GM21528 (cell line): ENCODE measurements around the gene LMX1B.
"Not testable (repeated sequence)": the region's sequence is repeated elsewhere in the genome, so short reads cannot be mapped to it uniquely, and the experiment has no call there.

Source experiments
- ATAC-seq: cut with Tn5 transposase; IDR thresholded peaks from one replicate; pipeline ENCODE4 v1.9.1; 2021; ENCODE audit warnings: mild to moderate bottlenecking, moderate library complexity; ENCODE audit not compliant: unreplicated experiment, low FRiP score

LMX1B gene

DNA sequence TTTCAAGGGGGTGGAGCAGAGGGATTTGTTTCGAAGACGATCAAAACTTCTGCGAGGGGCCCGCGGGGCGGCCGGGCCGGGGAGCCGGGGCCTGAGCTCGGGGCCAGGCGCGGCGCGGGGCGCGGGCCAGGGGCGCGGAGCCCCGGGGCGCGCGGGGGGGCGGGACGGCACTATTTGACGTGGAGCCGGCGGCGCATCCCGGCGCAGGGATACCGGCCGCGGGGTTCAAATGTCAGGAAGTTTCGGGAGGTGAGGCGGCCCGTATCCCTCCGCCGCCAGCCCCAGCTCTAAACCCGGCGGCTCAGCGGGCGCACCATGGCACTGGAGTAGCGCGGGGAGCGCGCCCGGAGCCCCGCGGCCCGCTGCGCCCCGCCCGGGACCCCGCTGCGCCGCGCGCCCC lies at the start of gene LMX1B:
TSS of gene LMX1B (plus strand) at position 278 of the 400 bp plus-strand sequence. CDS start 522 bp downstream, outside the sequence.
- ATAC-seq = no peak

DNA sequence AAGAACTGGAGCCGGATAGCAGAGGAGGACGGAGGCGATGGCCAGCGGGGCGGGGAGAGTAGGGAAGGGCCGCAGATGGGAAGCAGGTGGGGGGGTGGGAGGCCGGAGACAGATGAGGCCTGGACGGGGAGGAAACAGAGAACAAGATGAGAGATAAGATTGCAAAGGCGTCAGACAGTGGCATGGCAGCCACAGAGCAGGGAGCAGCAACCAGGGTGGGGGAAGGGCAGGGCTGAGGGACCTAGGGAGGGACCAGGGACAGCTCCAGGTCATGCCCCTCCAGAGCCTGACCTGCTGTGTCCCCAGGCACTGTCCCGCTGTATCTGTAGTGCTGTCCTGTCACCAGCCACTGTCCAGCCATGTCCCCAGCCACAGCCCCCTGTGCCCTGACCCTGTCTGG lies 49.6 kb upstream of the LMX1B start:
- no peak for ATAC-seq

DNA sequence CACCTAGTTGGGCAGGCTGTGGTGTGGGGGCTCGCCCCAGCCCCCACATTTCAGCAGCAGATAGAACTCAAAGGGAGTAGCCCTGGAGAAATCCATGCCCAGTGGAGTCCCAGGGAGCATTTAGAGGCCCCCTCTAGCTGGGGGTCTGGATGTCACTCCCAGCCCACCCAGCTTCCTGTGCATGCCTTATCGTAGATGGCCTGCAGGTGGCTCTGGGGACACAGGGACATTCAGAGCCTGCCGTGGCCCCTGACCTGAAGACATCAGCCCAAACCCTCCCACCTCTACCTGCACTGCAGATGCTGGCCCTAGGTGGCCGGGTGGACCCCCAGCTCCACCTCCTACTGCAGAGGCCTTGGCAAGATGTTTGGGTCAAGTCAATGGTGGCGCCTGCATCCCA lies 49.0 kb upstream of the LMX1B start:
- no peak for ATAC-seq

GRCh38 chr9:126565336-126566128 lies 48.2 kb upstream of the LMX1B start:
- ATAC-seq = no peak

DNA sequence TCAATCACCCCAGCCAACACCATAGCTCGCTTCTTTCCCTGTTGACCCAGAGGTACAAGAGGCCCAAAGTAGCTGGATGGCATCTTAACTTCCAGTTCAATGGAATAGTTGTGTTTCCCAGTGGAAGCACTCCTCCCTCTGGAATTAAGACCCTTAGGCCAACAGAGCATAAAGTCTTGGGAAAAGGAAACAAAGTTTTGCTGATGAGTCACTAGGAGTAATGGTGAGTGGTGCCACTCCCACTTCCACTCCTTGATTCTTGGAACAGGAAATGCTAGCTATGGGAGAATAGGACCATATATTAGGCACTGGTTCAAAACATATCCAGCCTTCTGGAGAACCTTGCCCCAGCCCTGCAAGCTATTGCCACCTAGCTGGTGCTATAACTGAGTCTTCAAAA lies 44.7 kb upstream of the LMX1B start:
- no peak for ATAC-seq

DNA sequence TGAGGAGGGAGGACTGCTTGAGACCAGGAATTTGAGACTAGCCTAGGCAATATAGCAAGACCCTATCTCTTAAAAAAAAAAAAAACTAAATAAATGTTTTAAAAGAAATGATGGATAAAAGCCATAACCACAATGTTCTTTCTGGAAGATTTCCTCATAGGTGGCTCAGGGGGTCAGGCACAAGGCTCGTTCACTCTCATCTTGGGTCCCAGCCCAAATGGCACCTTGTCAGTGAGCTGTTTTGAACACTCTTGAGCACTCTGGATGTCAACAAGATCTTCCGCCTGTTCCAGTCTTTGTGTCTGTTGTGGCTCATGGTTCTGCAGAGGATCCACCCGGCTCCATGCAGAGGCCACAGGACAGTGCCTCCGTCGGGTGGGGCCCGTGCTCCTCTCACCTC lies 35.7 kb upstream of the LMX1B start:
- no peak for ATAC-seq

DNA sequence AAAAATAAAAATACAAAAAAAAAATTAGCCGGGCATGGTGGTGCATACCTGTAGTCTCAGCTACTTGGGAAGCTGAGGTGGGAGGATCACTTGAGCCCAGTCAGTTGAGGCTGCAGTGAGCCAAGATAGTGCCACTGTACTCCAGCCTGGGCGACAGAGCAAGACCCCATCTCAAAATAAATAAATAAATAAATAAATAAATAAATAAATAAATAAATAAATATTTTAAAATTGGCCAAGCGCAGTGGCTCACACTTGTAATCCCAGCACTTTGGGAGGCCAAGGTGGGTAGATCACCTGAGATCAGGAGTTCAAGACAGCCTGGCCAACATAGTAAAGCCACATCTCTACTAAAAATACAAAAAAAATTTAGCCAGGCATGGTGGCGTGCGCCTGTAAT lies 33.4 kb upstream of the LMX1B start:
- not testable (repeated sequence) for ATAC-seq

DNA sequence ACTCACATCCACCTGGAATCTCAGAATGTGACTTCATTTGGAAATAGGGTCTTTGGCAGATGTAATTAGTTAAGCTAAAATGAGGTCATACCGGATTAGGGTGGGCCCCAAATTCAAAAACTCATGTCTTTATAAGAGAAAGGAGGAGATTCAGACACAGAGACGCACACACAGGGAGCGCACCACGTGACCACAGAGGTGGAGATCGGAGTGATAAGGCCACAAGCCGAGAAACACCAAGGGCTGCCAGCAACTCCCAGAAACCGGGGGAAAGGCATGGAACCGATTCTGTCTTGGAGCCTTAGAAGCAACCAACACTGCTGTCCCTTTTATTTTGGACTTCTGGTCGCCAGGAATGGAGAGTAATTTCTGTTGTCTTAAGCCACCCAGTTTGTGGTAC lies 31.8 kb upstream of the LMX1B start:
- no peak for ATAC-seq

DNA sequence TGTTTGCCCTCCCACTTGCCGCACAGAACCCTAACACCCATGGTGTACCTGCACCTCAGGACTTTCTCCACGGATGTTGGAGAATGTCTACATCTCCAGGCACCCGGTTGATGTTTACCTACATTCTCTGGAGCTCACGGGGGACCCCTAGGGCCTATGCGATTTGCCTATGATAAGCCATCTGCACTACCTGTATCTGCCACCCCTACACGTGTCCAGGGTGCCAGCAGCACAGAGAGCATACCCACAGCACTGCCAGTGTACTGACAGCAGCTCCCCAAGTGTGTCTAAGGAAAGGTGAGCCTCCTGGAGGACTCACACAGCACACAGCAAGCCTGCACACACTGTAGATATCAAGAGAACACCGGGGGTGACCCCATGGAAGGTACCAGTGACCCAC lies 31.3 kb upstream of the LMX1B start:
- ATAC-seq = no peak

DNA sequence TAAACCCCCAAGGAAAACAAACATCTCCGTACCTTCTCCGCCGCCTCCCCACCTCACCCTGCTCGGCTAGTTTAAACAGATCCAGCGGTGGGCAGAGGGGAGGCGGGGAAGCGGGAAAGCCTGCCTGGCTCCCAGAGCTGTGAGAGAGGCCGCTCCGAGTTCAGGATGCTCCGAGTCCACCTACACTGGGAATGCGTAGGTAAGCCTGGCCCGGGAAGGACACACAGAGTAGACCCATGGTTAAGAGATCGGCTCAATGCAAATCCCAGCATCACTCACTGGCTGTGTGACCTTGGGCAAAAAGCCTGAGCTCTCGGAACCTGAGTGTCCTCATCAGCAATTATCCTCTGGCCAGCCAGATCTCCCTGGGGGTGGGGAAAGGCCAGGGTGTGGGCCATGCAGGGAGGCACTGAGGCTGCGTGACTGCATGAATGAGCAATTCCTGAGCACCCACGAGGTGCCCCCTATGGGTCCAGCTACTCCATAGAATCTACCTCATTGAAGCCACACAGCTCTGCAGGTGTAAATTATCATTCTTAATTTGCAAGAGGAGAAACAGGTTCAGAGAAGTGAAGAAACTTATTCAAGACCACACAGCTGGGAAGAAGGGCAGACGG lies 30.5 kb upstream of the LMX1B start:
- ATAC-seq = no peak

GRCh38 chr9:126584611-126585010 lies 29.1 kb upstream of the LMX1B start:
- no peak for ATAC-seq

DNA sequence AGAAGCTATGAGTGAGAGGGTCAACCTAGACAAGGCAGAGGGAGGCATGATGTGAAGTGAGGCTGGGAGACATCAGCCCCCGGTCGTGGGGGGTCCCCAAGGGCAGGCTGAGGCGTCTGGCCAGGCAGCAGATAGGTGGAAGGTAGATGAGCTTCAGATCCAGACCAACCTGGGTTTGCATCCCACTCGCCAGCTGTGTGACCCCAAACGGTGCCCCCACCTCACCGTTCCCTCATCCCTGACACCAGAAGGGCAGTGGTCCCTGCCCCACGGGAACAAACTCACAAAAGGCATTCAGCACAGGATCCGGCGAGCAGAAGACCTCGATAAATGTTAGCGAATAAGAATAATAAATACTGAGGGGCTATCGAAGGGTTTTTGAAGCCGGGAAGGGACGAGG lies 27.5 kb upstream of the LMX1B start:
- ATAC-seq = no peak

DNA sequence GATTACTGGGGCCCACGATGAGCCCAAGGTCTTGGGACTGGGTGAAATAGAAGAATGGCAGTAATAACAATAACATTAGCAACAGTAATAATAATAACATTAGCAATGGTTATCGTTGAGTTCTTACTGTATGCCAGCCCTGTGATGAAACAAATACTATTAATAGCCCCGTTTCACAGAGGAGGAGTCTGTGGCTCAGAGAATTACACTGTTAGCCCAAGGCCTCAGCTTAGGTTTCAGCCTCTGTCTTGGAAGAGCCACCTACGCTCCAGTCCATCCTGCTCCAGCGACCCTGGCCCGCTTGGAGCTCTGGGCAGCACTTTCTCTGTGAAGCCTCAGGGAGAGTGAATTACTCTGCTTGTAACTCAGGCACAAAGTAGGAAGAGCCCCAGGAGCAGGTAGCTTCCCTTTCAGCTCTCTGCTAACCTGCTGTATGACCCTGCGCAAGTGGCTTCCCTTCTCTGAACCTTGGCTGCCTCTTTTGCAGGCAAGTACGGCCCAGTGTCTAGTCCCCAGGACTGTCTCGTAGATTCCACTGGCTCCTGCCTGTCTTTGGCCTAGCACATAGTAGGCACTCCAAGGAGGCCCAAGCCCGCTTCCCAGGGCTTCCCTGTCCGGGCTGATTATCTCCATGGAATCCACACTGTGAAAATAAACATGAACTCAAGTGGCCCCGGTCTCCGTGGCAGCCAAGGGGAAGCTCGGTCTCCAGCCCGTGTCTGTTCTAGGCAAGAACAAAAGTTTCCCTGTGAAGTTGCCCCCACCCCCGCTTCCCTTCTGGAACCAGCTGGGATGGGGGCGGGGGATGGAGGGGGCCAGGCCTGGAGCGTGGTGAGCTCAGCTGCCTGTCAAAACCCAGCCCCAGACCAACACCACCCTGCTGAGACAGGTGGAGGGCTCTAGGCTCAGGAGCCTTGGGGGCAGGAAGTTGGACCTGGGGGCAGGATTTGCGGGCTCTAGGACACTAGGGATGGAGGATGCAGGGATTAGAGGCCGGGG lies 26.2 kb upstream of the LMX1B start:
- no peak for ATAC-seq

GRCh38 chr9:126588491-126589168 lies 25.1 kb upstream of the LMX1B start:
- ATAC-seq = no peak

- ATAC-seq = no peak
Measured at GRCh38 chr9:126589349-126589748, 24.4 kb upstream of the LMX1B start.

- ATAC-seq = no peak
Measured at GRCh38 chr9:126591083-126591482, 22.6 kb upstream of the LMX1B start.

GRCh38 chr9:126591922-126592321 lies 21.8 kb upstream of the LMX1B start:
- no peak for ATAC-seq

DNA sequence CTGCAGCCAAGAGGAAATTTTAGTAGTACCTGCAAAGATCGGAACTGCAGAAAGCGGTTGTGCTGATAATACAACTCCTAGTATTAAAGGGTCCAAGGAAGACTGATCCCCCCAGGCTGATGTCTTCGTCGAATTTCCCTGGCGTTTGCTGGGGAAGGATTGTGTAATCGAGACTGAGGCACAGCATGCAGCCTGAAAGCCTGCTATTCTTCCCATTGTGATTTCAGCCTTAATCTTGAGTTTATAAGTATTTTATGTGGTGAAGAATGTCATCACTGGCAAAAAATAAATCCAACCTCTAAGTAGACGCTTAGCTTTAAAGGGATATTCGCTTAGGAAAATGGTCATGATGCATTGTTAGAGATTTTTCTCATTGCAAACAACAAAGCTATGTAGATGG lies 21.3 kb upstream of the LMX1B start:
- no peak for ATAC-seq

- ATAC-seq = no peak
Measured at GRCh38 chr9:126595982-126596381, 17.7 kb upstream of the LMX1B start.

GRCh38 chr9:126599047-126599650 lies 14.6 kb upstream of the LMX1B start:
- ATAC-seq = no peak
